Activated naive CD8-positive, alpha-beta T cell treated with anti-CD3 and anti-CD28 coated beads for 36 hours (primary cell): ENCODE data around the gene FLRT1. TPM values are rescaled to one million over a fixed set of nuclear protein-coding genes. Genes with fewer than 3 reads are reported as not detected.

Source experiments
- DNase-seq: peaks from one replicate; pipeline ENCODE4 v3.0.0; 2021
- H3K27ac Mint-ChIP-seq: one replicate; pipeline ENCODE4 v1.8.0; 2022; ENCODE audit warnings: mild to moderate bottlenecking, moderate library complexity, mixed read lengths
- H3K27me3 Mint-ChIP-seq: one replicate; pipeline ENCODE4 v1.8.0; 2022; ENCODE audit warnings: mild to moderate bottlenecking, mixed read lengths
- H3K36me3 Mint-ChIP-seq: one replicate; pipeline ENCODE4 v1.8.0; 2021; ENCODE audit warnings: mild to moderate bottlenecking, mixed read lengths
- H3K4me1 Mint-ChIP-seq: one replicate; pipeline ENCODE4 v1.8.0; 2021; ENCODE audit warnings: mixed read lengths
- H3K4me3 Mint-ChIP-seq: one replicate; pipeline ENCODE4 v1.8.0; 2022; ENCODE audit warnings: mild to moderate bottlenecking, moderate library complexity, mixed read lengths
- H3K9me3 Mint-ChIP-seq: one replicate; pipeline ENCODE4 v1.8.0; 2022; ENCODE audit warnings: mixed read lengths
- total RNA-seq, 2 experiments: library from RNA; stranded (reverse); gene quantifications; one replicate each; pipeline ENCODE4 v1.2.3, GENCODE V29; 2021

The FLRT1 gene
- total RNA-seq, 2 experiments from 2014 or later = not detected

DNA sequence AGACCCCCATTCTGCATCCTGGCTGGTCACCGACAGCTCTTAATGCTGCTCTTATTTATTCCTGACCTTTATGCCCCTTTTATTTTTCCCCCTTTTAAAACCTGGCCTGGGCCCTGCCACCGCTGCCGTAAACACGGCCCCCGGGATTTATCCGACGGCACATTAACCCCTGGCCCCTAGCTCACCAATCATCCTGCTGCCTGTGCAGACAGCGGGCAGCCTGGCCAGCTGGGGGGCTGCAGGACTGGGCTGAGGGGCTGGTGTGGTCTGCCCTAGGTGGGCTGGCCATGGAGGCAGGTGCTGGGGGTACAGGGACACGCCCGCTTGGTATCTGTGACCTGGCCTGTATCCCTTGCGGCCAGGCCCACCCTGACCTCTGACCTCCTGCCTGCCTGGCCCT is 21.4 kb upstream of the FLRT1 start:
- no peak for DNase-seq
- Mint-ChIP-seq H3K36me3 (peaks cover 15% of the 10 kb centered on the region), H3K9me3 (peaks cover 13% of the 10 kb centered on the region), H3K27ac (no peak overlapping the region), H3K4me3 (no peak overlapping the region), H3K27me3 (peaks cover 19% of the 10 kb centered on the region), H3K4me1 (no peaks in the 10 kb centered on the region)

- Mint-ChIP-seq H3K9me3 (peaks cover 8% of the 10 kb centered on the region), H3K27ac (no peak overlapping the region), H3K36me3 (peaks cover 9% of the 10 kb centered on the region), H3K4me3 (no peak overlapping the region), H3K27me3 (peaks cover 8% of the 10 kb centered on the region), H3K4me1 (no peaks in the 10 kb centered on the region)
- no peak for DNase-seq
Observed at GRCh38 chr11:64015510-64015909, 20.2 kb upstream of the FLRT1 start.

DNA sequence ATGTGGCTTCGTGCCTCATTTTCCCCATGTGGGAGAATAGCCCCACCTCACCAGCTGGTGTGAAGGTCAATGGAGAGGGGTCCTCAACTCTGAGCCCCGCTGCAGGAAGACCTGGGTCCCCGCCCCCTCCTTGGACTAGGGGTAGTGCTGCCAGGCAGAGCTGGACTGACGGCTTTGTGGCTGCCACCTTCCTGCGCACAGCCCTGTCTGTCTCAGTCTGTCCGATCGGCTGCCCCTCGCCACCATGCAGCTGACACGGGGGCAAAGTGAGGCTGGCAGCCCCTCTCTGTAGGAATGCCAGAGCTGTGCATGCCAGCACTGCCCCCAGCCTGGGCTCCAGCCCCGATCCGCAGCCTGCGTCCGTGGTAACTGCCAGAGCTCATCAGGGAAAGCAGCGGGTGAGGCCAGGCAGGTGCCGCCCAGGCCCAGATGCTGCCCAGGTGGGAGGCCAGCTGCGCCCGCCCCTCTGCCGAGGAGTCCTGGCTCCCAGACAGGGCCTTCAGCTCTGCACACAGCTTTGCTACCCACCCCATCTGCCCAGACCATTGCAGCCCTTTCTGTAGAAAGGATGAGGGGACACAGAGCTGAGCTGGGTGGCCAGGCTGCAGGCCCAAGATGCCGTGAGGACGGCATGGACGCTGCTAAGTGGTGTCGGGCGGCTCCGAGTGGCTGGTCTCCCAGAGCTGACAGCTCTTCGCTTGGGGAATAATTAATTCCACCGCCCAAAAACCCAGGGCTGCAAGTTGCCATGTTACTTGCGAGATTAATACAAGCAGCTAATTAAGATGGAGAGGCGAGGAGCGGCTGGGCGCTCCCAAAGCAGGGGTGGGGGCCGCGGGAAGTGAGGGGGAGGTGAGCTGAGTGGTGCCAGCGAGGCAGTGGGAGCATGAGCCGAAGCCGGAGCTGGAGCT is 19.5 kb upstream of the FLRT1 start:
- H3K9me3 Mint-ChIP-seq = peaks cover 1% of the 10 kb centered on the region
- no peaks in the 10 kb centered on the region for H3K4me1 Mint-ChIP-seq
- no peak overlapping the region for H3K27ac Mint-ChIP-seq
- peaks cover 2% of the 10 kb centered on the region for H3K27me3 Mint-ChIP-seq
- H3K36me3 Mint-ChIP-seq = peaks cover 2% of the 10 kb centered on the region
- no peak for DNase-seq
- no peak overlapping the region for H3K4me3 Mint-ChIP-seq

DNA sequence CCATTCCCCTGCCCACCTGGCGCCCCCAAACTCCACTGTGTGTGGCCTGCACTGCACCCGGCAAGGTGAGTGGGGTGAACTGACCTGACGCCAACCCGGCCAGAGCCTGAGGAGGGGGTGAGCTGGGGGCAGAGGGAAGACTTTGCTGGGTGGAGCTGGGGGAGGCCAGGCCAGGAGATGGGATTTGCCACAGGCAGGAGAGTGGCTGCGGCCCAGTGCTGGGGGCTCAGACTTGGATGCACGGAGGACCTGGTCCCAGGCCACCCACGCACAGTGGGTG is 17.8 kb upstream of the FLRT1 start:
- no peaks in the 10 kb centered on the region for H3K36me3 Mint-ChIP-seq
- H3K27ac Mint-ChIP-seq = no peak overlapping the region
- H3K27me3 Mint-ChIP-seq = no peaks in the 10 kb centered on the region
- no peaks in the 10 kb centered on the region for H3K9me3 Mint-ChIP-seq
- DNase-seq = no peak
- H3K4me1 Mint-ChIP-seq = no peaks in the 10 kb centered on the region
- H3K4me3 Mint-ChIP-seq = no peak overlapping the region

DNA sequence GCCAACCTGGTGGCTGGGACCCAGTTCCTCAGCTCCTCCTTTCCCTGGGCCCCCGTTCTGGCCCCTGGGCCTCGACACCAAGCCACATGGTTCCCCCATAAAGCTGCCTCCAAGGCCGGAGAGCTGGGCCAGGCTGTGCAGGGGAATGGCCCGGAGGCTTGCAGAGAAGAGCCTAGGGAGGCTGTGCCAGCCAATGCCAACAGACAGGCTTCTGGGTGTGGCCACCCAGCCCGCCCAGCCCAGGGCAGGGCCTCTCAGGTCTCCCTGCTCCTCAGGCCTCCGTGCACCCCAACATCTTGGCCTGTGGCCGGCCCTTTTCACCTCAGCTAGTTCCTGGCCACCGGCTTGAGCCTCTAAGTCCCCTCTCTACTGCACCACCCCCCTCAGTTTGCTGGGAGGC is 17.4 kb upstream of the FLRT1 start:
- Mint-ChIP-seq H3K36me3 (no peaks in the 10 kb centered on the region), H3K4me3 (no peak overlapping the region), H3K27me3 (no peaks in the 10 kb centered on the region), H3K9me3 (no peaks in the 10 kb centered on the region), H3K4me1 (no peaks in the 10 kb centered on the region), H3K27ac (no peak overlapping the region)
- no peak for DNase-seq

- no peaks in the 10 kb centered on the region for H3K4me1 Mint-ChIP-seq
- H3K4me3 Mint-ChIP-seq = no peak overlapping the region
- H3K27me3 Mint-ChIP-seq = no peaks in the 10 kb centered on the region
Observed at GRCh38 chr11:64019106-64020037, 16.4 kb upstream of the FLRT1 start.

DNA sequence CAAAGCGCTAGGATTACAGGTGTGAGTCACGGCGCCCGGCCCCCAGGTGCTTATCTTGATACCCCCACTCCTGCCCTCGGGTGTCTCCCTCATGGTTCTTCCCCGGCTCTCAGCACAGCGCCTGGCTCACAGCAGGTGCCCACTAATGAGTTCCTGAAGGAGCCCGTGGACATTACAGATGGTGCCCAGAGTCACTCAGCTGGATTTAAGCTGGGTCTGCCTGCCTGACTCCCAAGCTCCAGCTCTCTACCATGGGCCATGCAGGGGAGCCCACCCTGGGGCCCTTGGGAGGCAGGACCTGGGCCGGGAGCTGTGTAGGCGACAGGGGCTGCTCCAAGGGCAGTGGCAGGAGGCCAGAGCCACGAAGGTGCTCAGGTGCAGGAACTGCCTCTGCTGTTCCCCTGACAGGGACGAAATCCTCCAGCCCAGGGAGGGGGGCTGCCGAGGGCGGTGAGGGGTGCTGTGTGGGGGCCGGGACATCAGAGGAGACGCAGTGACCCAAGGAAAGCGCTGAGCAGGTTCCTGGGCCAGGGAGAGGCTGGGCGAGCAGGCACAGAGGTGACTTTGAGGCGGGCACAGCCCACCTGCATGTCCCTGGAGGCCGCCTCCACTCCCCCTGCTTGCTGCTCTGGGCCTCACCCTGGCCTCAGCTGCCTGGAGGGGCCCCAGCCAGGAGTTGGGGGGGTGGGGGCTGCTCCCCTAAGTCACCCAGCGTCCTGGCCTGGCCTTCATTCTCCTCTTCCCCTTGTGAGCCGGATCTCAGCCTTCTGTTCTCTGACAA is 14.6 kb upstream of the FLRT1 start:
- Mint-ChIP-seq H3K27me3 (no peaks in the 10 kb centered on the region), H3K4me1 (no peaks in the 10 kb centered on the region), H3K27ac (no peak overlapping the region), H3K4me3 (no peak overlapping the region), H3K36me3 (no peaks in the 10 kb centered on the region), H3K9me3 (no peaks in the 10 kb centered on the region)
- DNase-seq = no peak

More at GRCh38 chr11:64019106-64020037, 16.4 kb upstream of the FLRT1 start:
- Mint-ChIP-seq H3K9me3 (no peaks in the 10 kb centered on the region), H3K27ac (no peak overlapping the region), H3K36me3 (no peaks in the 10 kb centered on the region)
- no peak for DNase-seq

DNA sequence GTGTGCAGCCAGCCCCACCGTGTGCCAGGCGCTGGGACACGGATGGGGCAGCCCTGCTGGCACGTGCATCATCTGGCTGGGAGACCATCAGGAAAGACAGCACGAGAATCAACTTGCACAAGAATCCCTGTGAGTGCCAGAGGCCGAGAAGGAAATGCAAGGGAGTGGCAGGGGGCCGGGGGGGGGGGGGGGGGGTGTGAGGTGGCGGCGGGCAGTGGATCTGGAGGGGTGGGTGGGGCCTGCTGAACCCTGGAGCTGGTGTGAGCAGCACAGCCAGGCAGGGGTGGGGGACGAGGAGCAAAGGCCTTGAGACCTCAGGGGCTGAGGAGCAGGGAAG is 14.0 kb upstream of the FLRT1 start:
- Mint-ChIP-seq H3K36me3 (no peaks in the 10 kb centered on the region), H3K27ac (no peak overlapping the region), H3K27me3 (peaks cover under 1% of the 10 kb centered on the region), H3K4me1 (no peaks in the 10 kb centered on the region), H3K9me3 (no peaks in the 10 kb centered on the region), H3K4me3 (no peak overlapping the region)
- DNase-seq = no peak

DNA sequence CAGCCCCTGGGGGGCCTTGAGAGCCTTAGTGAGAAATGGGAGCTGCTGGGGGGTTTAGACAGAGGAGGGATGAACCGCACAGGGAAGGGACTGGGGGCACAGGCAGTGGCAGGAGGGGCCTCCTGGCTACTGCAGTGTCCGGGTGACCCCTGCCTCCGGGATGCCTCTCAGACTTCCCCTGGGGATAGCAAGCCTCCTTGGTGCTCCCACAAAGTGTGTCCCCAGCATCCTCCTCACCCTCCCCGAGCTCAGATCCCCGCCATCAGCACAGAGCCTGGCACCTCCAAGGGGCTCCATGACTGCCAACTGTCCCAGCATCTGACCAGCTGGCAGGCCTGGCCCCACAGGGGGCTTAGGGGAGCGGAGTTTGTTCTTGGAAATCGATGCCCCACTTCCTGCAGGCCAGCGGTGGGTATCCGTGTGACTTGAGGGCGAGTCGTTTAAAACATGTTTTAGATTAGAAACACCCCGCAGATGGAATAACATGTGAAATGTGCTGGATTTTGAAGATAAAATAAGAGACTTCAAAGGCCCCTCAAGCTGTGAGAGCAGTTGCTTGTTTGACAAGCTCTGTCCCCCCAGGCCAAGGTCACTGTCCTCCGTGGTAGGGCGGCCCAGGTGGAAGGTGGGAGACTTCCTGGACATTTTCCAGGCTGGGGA is 13.5 kb upstream of the FLRT1 start:
- H3K36me3 Mint-ChIP-seq = no peaks in the 10 kb centered on the region
- no peaks in the 10 kb centered on the region for H3K9me3 Mint-ChIP-seq
- H3K4me1 Mint-ChIP-seq = no peaks in the 10 kb centered on the region
- H3K27ac Mint-ChIP-seq = no peak overlapping the region
- no peak for DNase-seq
- peaks cover 6% of the 10 kb centered on the region for H3K27me3 Mint-ChIP-seq
- H3K4me3 Mint-ChIP-seq = no peak overlapping the region

- no peak for DNase-seq
- Mint-ChIP-seq H3K4me1 (no peaks in the 10 kb centered on the region), H3K36me3 (no peaks in the 10 kb centered on the region), H3K4me3 (no peak overlapping the region), H3K27me3 (peaks cover 14% of the 10 kb centered on the region), H3K27ac (no peak overlapping the region), H3K9me3 (no peaks in the 10 kb centered on the region)
Observed at GRCh38 chr11:64023712-64024710, 11.7 kb upstream of the FLRT1 start.

GRCh38 chr11:64025205-64025604 is 10.5 kb upstream of the FLRT1 start:
- no peak for DNase-seq
- H3K4me1 Mint-ChIP-seq = no peaks in the 10 kb centered on the region
- H3K9me3 Mint-ChIP-seq = no peaks in the 10 kb centered on the region
- H3K36me3 Mint-ChIP-seq = no peaks in the 10 kb centered on the region
- no peak overlapping the region for H3K4me3 Mint-ChIP-seq
- no peak overlapping the region for H3K27ac Mint-ChIP-seq
- H3K27me3 Mint-ChIP-seq = peaks cover 26% of the 10 kb centered on the region

DNA sequence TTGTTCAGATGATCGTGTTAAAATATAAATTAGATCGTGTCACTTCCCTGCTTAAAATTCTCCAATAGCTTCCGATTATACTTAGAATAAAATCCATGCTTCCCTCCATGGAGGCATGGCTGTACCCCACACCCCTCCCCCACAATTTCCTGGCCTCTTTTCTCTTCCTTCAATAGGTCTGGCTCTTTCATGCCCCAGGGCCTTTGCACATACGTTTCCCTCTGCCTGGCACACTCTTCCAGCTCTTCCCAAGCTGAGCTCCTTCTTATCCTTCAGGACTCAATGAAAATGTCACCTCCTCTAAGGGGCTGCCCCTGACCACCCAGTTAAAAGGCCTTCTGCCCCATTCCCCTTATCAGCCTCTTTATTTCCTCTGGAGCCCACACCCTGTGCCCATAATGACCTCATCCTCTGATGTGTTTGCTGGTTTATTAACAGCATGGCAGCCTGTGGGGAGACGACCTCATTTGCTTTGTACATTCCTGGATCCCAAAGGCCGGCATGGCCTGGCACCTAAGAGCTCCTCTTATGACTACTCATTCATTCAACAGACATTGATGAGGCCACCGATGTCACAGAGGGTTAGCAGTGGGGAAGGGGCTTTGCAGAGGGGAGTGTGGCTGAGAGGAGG is 9.0 kb upstream of the FLRT1 start:
- Mint-ChIP-seq H3K4me1 (no peaks in the 10 kb centered on the region), H3K4me3 (no peak overlapping the region), H3K36me3 (no peaks in the 10 kb centered on the region), H3K27me3 (peaks cover 32% of the 10 kb centered on the region), H3K27ac (no peak overlapping the region), H3K9me3 (no peaks in the 10 kb centered on the region)
- DNase-seq = no peak

DNA sequence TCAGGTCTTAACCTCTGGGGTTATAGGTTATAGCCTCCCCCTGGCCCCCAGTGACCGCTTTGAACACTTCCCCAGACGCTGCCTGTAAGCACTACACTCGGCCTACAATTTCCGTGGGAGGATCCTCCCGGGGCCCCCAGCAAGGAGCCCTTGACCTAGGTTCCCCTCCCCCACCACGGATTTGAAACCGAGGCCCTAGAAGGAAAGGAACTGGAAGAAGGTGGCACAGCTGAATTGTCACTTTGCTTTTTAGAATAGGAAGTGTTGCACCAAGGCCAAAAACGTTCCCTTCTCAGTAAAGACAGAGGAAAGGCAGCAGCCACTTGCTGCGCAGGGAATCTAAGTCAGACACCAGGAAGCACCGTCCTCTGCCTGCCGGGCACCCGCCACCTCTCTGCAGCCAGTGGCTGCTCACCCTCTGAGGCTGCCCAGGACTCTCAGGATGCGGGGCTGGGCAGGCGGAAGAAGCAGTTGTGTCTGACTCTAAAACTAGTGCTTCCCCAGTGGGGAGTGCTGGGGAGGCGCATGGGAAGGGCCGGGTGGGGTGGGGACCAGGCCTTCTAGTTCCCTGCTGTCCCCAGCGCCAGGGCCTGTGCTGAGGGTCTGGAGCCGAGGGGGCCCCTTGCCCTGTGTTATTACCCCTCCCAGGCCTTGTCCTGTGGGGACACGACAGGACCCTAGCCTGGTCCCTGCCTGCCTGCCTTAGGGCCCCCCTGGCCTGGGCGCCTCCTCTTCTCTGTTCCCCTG is 7.9 kb upstream of the FLRT1 start:
- H3K27ac Mint-ChIP-seq = no peak overlapping the region
- no peaks in the 10 kb centered on the region for H3K4me1 Mint-ChIP-seq
- DNase-seq = no peak
- peaks cover 36% of the 10 kb centered on the region for H3K27me3 Mint-ChIP-seq
- H3K9me3 Mint-ChIP-seq = no peaks in the 10 kb centered on the region
- no peak overlapping the region for H3K4me3 Mint-ChIP-seq
- no peaks in the 10 kb centered on the region for H3K36me3 Mint-ChIP-seq
